ENCODE results near the gene KIF3A.

KIF3A gene

GRCh38 chr5:132744659-132745058 is 7.3 kb upstream of the KIF3A start:
- H3K4me3 ChIP-seq (ENCODE audit: low read length): no peak overlapping the region
- DNase-seq (ENCODE audit: low read depth): no peak
- no peak for TF ChIP-seq CTCF (IDR thresholded peaks at IDR 0.05; ENCODE audit: insufficient read depth, low read depth, low read length, missing control alignments)

GRCh38 chr5:132742626-132743025 is 5.3 kb upstream of the KIF3A start:
- no peak for TF ChIP-seq CTCF (IDR thresholded peaks at IDR 0.05; ENCODE audit: insufficient read depth, low read depth, low read length, missing control alignments)
- DNase-seq (ENCODE audit: low read depth): no peak
- H3K4me3 ChIP-seq (ENCODE audit: low read length): no peak overlapping the region

- no peak overlapping the region for H3K4me3 ChIP-seq (ENCODE audit: low read length)
- DNase-seq (ENCODE audit: low read depth): no peak
- no peak for TF ChIP-seq CTCF (IDR thresholded peaks at IDR 0.05; ENCODE audit: insufficient read depth, low read depth, low read length, missing control alignments)
Observed at GRCh38 chr5:132742158-132742557, 4.8 kb upstream of the KIF3A start.

GRCh38 chr5:132739232-132739631 is 1.9 kb upstream of the KIF3A start:
- TF ChIP-seq CTCF (IDR thresholded peaks at IDR 0.05; ENCODE audit: insufficient read depth, low read depth, low read length, missing control alignments): no peak
- no peak for DNase-seq (ENCODE audit: low read depth)
- no peak overlapping the region for H3K4me3 ChIP-seq (ENCODE audit: low read length)

- TF ChIP-seq CTCF (IDR thresholded peaks at IDR 0.05; ENCODE audit: insufficient read depth, low read depth, low read length, missing control alignments): no peak
- H3K4me3 ChIP-seq (ENCODE audit: low read length): no peak overlapping the region
- DNase-seq (ENCODE audit: low read depth): no peak
Observed at GRCh38 chr5:132737982-132738681, 786 bp upstream of the KIF3A start.

- TF ChIP-seq CTCF (IDR thresholded peaks at IDR 0.05; ENCODE audit: insufficient read depth, low read depth, low read length, missing control alignments): no peak
- DNase-seq (ENCODE audit: low read depth): no peak
- H3K4me3 ChIP-seq (ENCODE audit: low read length): no peak overlapping the region
Observed at GRCh38 chr5:132734687-132735086, 2.7 kb downstream of the KIF3A start.

GRCh38 chr5:132733499-132734148 is 3.7 kb downstream of the KIF3A start:
- DNase-seq (ENCODE audit: low read depth): no peak
- TF ChIP-seq CTCF (IDR thresholded peaks at IDR 0.05; ENCODE audit: insufficient read depth, low read depth, low read length, missing control alignments): no peak
- no peak overlapping the region for H3K4me3 ChIP-seq (ENCODE audit: low read length)
